Measurements from ENCODE around the gene MPIG6B. TPM values are rescaled to one million over a fixed set of nuclear protein-coding genes. Genes with fewer than 3 reads are reported as not detected.

Gene MPIG6B
- total RNA-seq, 3 donors from 2014 or later, result 0.16 TPM; not detected in 2

GRCh38 chr6:31770860-31771259, 47.7 kb downstream of the MPIG6B start:
- TF ChIP-seq, protein P1, sequence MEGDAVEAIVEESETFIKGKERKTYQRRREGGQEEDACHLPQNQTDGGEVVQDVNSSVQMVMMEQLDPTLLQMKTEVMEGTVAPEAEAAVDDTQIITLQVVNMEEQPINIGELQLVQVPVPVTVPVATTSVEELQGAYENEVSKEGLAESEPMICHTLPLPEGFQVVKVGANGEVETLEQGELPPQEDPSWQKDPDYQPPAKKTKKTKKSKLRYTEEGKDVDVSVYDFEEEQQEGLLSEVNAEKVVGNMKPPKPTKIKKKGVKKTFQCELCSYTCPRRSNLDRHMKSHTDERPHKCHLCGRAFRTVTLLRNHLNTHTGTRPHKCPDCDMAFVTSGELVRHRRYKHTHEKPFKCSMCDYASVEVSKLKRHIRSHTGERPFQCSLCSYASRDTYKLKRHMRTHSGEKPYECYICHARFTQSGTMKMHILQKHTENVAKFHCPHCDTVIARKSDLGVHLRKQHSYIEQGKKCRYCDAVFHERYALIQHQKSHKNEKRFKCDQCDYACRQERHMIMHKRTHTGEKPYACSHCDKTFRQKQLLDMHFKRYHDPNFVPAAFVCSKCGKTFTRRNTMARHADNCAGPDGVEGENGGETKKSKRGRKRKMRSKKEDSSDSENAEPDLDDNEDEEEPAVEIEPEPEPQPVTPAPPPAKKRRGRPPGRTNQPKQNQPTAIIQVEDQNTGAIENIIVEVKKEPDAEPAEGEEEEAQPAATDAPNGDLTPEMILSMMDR (IDR thresholded peaks at IDR 0.05), result no peak
- no peak for TF ChIP-seq POLR2AphosphoS5 (IDR thresholded peaks at IDR 0.05)
- no peak for TF ChIP-seq POLR2A (IDR thresholded peaks at IDR 0.05)
- Histone ChIP-seq H3K27ac (no peak overlapping the region), H3K4me3 (no peak overlapping the region), H3K4me1 (no peaks in the 10 kb centered on the region), H3K36me3 (no peaks in the 10 kb centered on the region), H3K9me3 (no peaks in the 10 kb centered on the region), H3K27me3 (no peaks in the 10 kb centered on the region)
- DNase-seq (ENCODE audit: low spot score in 2 of 2), result no peak
- intact Hi-C loops (cut with DNase I; ENCODE audit: low total_unique reads), result no loop called here

GRCh38 chr6:31771992-31772358, 48.8 kb downstream of the MPIG6B start:
- intact Hi-C loops (cut with DNase I; ENCODE audit: low total_unique reads), result no loop called here
- no peak for DNase-seq (ENCODE audit: low spot score in 2 of 2)

DNA sequence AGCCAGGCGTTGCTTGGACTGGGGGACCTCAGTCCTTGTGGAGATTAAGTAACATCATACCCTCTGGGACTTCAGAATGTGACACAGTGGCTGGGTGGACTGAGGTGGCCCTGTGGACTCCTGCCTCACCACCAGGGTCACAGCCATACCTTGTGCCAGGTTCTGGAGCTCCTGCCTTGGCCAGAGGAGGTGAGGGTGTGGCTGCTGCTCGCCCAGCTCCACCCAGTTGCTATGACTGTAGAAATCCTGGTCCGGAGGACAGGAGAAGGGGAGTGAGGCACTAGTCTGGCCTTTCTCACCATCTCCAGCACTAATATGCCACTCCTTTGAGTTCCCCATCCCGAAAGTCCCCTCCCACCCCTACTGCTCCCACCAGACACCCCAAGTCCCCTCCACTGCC, 52.0 kb downstream of the MPIG6B start:
- H3K36me3 ChIP-seq, result no peaks in the 10 kb centered on the region
- peaks cover 6 to 8% of the 10 kb centered on the region in 2 donors for H3K4me1 ChIP-seq
- intact Hi-C loops (cut with DNase I; ENCODE audit: low total_unique reads), result no loop called here
- no peaks in the 10 kb centered on the region for H3K27me3 ChIP-seq
- TF ChIP-seq POLR2AphosphoS5 (IDR thresholded peaks at IDR 0.05) (no peak), POLR2A (IDR thresholded peaks at IDR 0.05) (no peak)
- TF ChIP-seq, protein P1 (IDR thresholded peaks at IDR 0.05), result no peak
- DNase-seq (ENCODE audit: low spot score in 2 of 2), result no peak
- H3K27ac ChIP-seq, result no peak overlapping the region
- H3K9me3 ChIP-seq, result no peaks in the 10 kb centered on the region
- no peak overlapping the region for H3K4me3 ChIP-seq

More at GRCh38 chr6:31771992-31772358, 48.8 kb downstream of the MPIG6B start:
- Histone ChIP-seq H3K9me3 (no peaks in the 10 kb centered on the region), H3K27me3 (no peaks in the 10 kb centered on the region), H3K36me3 (no peaks in the 10 kb centered on the region), H3K4me1 (peaks cover 4 to 6% of the 10 kb centered on the region in 2 donors), H3K4me3 (no peak overlapping the region), H3K27ac (no peak overlapping the region)
- TF ChIP-seq, protein P1 (IDR thresholded peaks at IDR 0.05), result no peak
- TF ChIP-seq POLR2AphosphoS5 (IDR thresholded peaks at IDR 0.05) (no peak), POLR2A (IDR thresholded peaks at IDR 0.05) (no peak)

- H3K4me3 ChIP-seq, result no peak overlapping the region
- DNase-seq (ENCODE audit: low spot score in 2 of 2), result no peak
- no peaks in the 10 kb centered on the region for H3K9me3 ChIP-seq
- H3K27ac ChIP-seq, result no peak overlapping the region
- intact Hi-C loops (cut with DNase I; ENCODE audit: low total_unique reads), result no loop called here
- TF ChIP-seq POLR2AphosphoS5 (IDR thresholded peaks at IDR 0.05) (no peak), POLR2A (IDR thresholded peaks at IDR 0.05) (no peak)
- TF ChIP-seq, protein P1 (IDR thresholded peaks at IDR 0.05), result no peak
- no peaks in the 10 kb centered on the region for H3K36me3 ChIP-seq
- H3K27me3 ChIP-seq, result no peaks in the 10 kb centered on the region
- peaks cover 6 to 8% of the 10 kb centered on the region in 2 donors for H3K4me1 ChIP-seq
Observed at GRCh38 chr6:31775633-31776484, 52.7 kb downstream of the MPIG6B start.

Other genes starting within 250 kb of the MPIG6B start
- gene MICB, start 225.2 kb upstream of the MPIG6B start, total RNA-seq, result 1 to 10 TPM; 2.9 to 4.6 (median 4.0) TPM
- not detected for gene MCCD1, start 194.4 kb upstream of the MPIG6B start, total RNA-seq
- gene DDX39B, start 181.4 kb upstream of the MPIG6B start, total RNA-seq, result 100 to 1,000 TPM; 315 to 336 (median 334) TPM
- 1 to 10 TPM in 2 of 3 donors, under 1 TPM in 1; 0.44 to 1.8 (median 1.6) TPM for gene ATP6V1G2, start 176.8 kb upstream of the MPIG6B start, total RNA-seq
- 10 to 100 TPM; 22.3 to 34.7 (median 26.5) TPM for gene NFKBIL1, start 175.8 kb upstream of the MPIG6B start, total RNA-seq
- gene LTA, start 151.1 kb upstream of the MPIG6B start, total RNA-seq, result under 1 TPM in 1 of 3 donors, not detected in 2; 0.29 TPM
- gene TNF, start 147.8 kb upstream of the MPIG6B start, total RNA-seq, result under 1 TPM in 2 of 3 donors, not detected in 1; 0.33 to 0.73 TPM
- 1 to 10 TPM in 1 of 3 donors, under 1 TPM in 1, not detected in 1; 0.96 to 1.0 TPM for gene LTB, start 140.9 kb upstream of the MPIG6B start, total RNA-seq
- gene LST1, start 137.1 kb upstream of the MPIG6B start, total RNA-seq, result 10 to 100 TPM in 1 of 3 donors, 1 to 10 TPM in 2; 8.8 to 10.7 (median 9.8) TPM
- not detected for gene NCR3, start 130.4 kb upstream of the MPIG6B start, total RNA-seq
- 10 to 100 TPM; 26.9 to 54.1 (median 28.2) TPM for gene AIF1, start 108.1 kb upstream of the MPIG6B start, total RNA-seq
- gene PRRC2A, start 102.7 kb upstream of the MPIG6B start, total RNA-seq, result 10 to 100 TPM; 42.7 to 57.2 (median 57.0) TPM
- 100 to 1,000 TPM; 154 to 170 (median 157) TPM for gene BAG6, start 70.7 kb upstream of the MPIG6B start, total RNA-seq
- 1 to 10 TPM; 1.3 to 4.8 (median 4.6) TPM for gene APOM, start 67.5 kb upstream of the MPIG6B start, total RNA-seq
- 10 to 100 TPM; 20.3 to 27.4 (median 24.8) TPM for gene C6orf47, start 62.6 kb upstream of the MPIG6B start, total RNA-seq
- 10 to 100 TPM; 16.2 to 22.2 (median 20.0) TPM for gene GPANK1, start 58.4 kb upstream of the MPIG6B start, total RNA-seq
- 100 to 1,000 TPM; 135 to 180 (median 178) TPM for gene CSNK2B, start 57.3 kb upstream of the MPIG6B start, total RNA-seq
- gene LY6G5B, start 53.4 kb upstream of the MPIG6B start, total RNA-seq, result 10 to 100 TPM in 1 of 3 donors, 1 to 10 TPM in 2; 6.2 to 12.7 (median 8.5) TPM
- 1 to 10 TPM in 1 of 3 donors, under 1 TPM in 2; 0.33 to 1.9 (median 0.64) TPM for gene LY6G5C, start 42.3 kb upstream of the MPIG6B start, total RNA-seq
- gene ABHD16A, start 20.0 kb upstream of the MPIG6B start, total RNA-seq, result 10 to 100 TPM; 42.6 to 62.6 (median 50.5) TPM
- gene LY6G6F, start 16.5 kb upstream of the MPIG6B start, total RNA-seq, result not detected
- gene LY6G6D, start 8.0 kb upstream of the MPIG6B start, total RNA-seq, result not detected
- gene LY6G6C, start 1.6 kb upstream of the MPIG6B start, total RNA-seq, result not detected
- gene DDAH2, start 5.9 kb downstream of the MPIG6B start, total RNA-seq, result 100 to 1,000 TPM in 2 of 3 donors, 10 to 100 TPM in 1; 100.0 to 212 (median 115) TPM
- 100 to 1,000 TPM; 266 to 325 (median 318) TPM for gene CLIC1, start 13.2 kb downstream of the MPIG6B start, total RNA-seq
- 10 to 100 TPM in 1 of 3 donors, 1 to 10 TPM in 2; 7.9 to 13.4 (median 8.0) TPM for gene MSH5, start 16.6 kb downstream of the MPIG6B start, total RNA-seq
- gene SAPCD1, start 39.3 kb downstream of the MPIG6B start, total RNA-seq, result 1 to 10 TPM in 2 of 3 donors, not detected in 1; 1.6 to 2.0 TPM
- gene VWA7, start 54.0 kb downstream of the MPIG6B start, total RNA-seq, result 1 to 10 TPM in 1 of 3 donors, under 1 TPM in 1, not detected in 1; under 0.01 to 1.6 TPM
- gene VARS1, start 72.4 kb downstream of the MPIG6B start, total RNA-seq, result 10 to 100 TPM; 19.2 to 35.4 (median 26.2) TPM
- gene LSM2, start 83.6 kb downstream of the MPIG6B start, total RNA-seq, result 10 to 100 TPM; 28.7 to 39.7 (median 32.6) TPM
- gene HSPA1L, start 91.9 kb downstream of the MPIG6B start, total RNA-seq, result 1 to 10 TPM; 1.3 to 1.9 (median 1.6) TPM
- 100 to 1,000 TPM; 136 to 459 (median 202) TPM for gene HSPA1A, start 92.2 kb downstream of the MPIG6B start, total RNA-seq
- 100 to 1,000 TPM; 113 to 376 (median 232) TPM for gene HSPA1B, start 104.4 kb downstream of the MPIG6B start, total RNA-seq
- gene NEU1, start 139.4 kb downstream of the MPIG6B start, total RNA-seq, result 10 to 100 TPM; 44.6 to 57.3 (median 48.9) TPM
- 10 to 100 TPM in 2 of 3 donors, under 1 TPM in 1; 0.32 to 35.4 (median 10.5) TPM for gene SLC44A4, start 155.6 kb downstream of the MPIG6B start, total RNA-seq
- gene EHMT2, start 174.3 kb downstream of the MPIG6B start, total RNA-seq, result 10 to 100 TPM; 34.6 to 37.5 (median 37.0) TPM
- 1 to 10 TPM in 2 of 3 donors, under 1 TPM in 1; 0.64 to 3.3 (median 1.9) TPM for gene ZBTB12, start 178.7 kb downstream of the MPIG6B start, total RNA-seq
- 10 to 100 TPM; 10.2 to 54.2 (median 15.4) TPM for gene C2, start 204.3 kb downstream of the MPIG6B start, total RNA-seq
- gene CFB, start 222.7 kb downstream of the MPIG6B start, total RNA-seq, result 100 to 1,000 TPM in 2 of 3 donors, 10 to 100 TPM in 1; 36.3 to 177 (median 130) TPM
- 10 to 100 TPM; 77.3 to 92.7 (median 90.1) TPM for gene NELFE, start 235.6 kb downstream of the MPIG6B start, total RNA-seq
- 10 to 100 TPM; 30.7 to 46.5 (median 43.9) TPM for gene SKIC2, start 235.8 kb downstream of the MPIG6B start, total RNA-seq
- 10 to 100 TPM; 12.0 to 28.4 (median 22.0) TPM for gene DXO, start 248.8 kb downstream of the MPIG6B start, total RNA-seq

Measured in breast epithelium (tissue), 4 donors.